PC-3 (cell line): ENCODE data around the gene ITGA8. TPM values are rescaled to one million over a fixed set of nuclear protein-coding genes. Genes with fewer than 3 reads are reported as not detected.
"Not testable (repeated sequence)": the region's sequence is repeated elsewhere in the genome, so short reads cannot be mapped to it uniquely, and the experiment has no call there.

Experiments used
- ATAC-seq: fragments of 200-7000 bp; cut with Tn5 transposase; 2 replicates; pipeline ENCODE4 v1.9.1; 2020; ENCODE audit warnings: mild to moderate bottlenecking, moderate library complexity
- BruUV-seq: library from RNA; stranded (reverse); fragments of 400-500 nt; replicated peaks from 2 replicates; lab custom pipeline; 2021; lab: Mats Ljungman, UMichigan
- CTCF ChIA-PET: fragments of 300-600 bp; sonication (Branson Sonifier 250); formaldehyde crosslinking; loops from one replicate; lab custom pipeline; 2022; ENCODE audit warnings: antibody characterized with exemption; lab: Charles Lee
- POLR2A ChIA-PET: fragments of 300-600 bp; sonication (Branson Sonifier 250); formaldehyde crosslinking; loops from one replicate; lab custom pipeline; 2022; ENCODE audit warnings: antibody characterized with exemption; ENCODE audit not compliant: unreplicated experiment; lab: Charles Lee
- DNase-seq: peaks from one replicate; pipeline ENCODE4 v3.0.0-alpha.2; 2015
- H2AFZ ChIP-seq: fragments of 300-600 bp; sonication (generic); 2 replicates; pipeline ENCODE4 v1.6.0; 2016; ENCODE audit warnings: antibody characterized with exemption, low read length
- H3F3A ChIP-seq: fragments of 300-600 bp; sonication (generic); one replicate; pipeline ENCODE4 v1.6.0; 2017; ENCODE audit warnings: antibody characterized with exemption, low read length, control low read depth, mild to moderate bottlenecking; ENCODE audit not compliant: unreplicated experiment
- H3K27ac ChIP-seq: fragments of 300-600 bp; sonication (generic); 2 replicates; pipeline ENCODE4 v1.5.1; 2016; ENCODE audit warnings: mild to moderate bottlenecking, low read length
- H3K27me3 ChIP-seq: fragments of 300-600 bp; sonication (generic); 2 replicates; pipeline ENCODE4 v1.6.1; 2016; ENCODE audit warnings: low read length, mixed read lengths
- H3K36me3 ChIP-seq: fragments of 300-600 bp; sonication (generic); 2 replicates; pipeline ENCODE4 v1.6.1; 2016; ENCODE audit warnings: low read depth, mixed run types, low read length, mixed read lengths
- H3K4me1 ChIP-seq: fragments of 300-600 bp; sonication (generic); 2 replicates; pipeline ENCODE4 v1.5.1; 2016; ENCODE audit warnings: low read length; ENCODE audit not compliant: insufficient read depth
- H3K4me2 ChIP-seq: fragments of 300-600 bp; sonication (generic); 2 replicates; pipeline ENCODE4 v1.6.0; 2016; ENCODE audit warnings: low read length
- H3K4me3 ChIP-seq: fragments of 300-600 bp; sonication (generic); 2 replicates; pipeline ENCODE4 v1.5.1; 2016; ENCODE audit warnings: mild to moderate bottlenecking, low read length, mixed read lengths
- H3K79me2 ChIP-seq: fragments of 300-600 bp; sonication (generic); 2 replicates; pipeline ENCODE4 v1.6.1; 2017; ENCODE audit warnings: low read length, mixed read lengths
- H3K9ac ChIP-seq: fragments of 300-600 bp; sonication (generic); 2 replicates; pipeline ENCODE4 v1.6.0; 2016; ENCODE audit warnings: mild to moderate bottlenecking, low read length
- H3K9me2 ChIP-seq: fragments of 300-600 bp; sonication (generic); replicated peaks from 2 replicates; pipeline ENCODE4 v1.6.1; 2016; ENCODE audit warnings: mixed run types, low read length, mixed read lengths
- H3K9me3 ChIP-seq: fragments of 300-600 bp; sonication (generic); 2 replicates; pipeline ENCODE4 v1.6.1; 2016; ENCODE audit warnings: low read length, mixed read lengths
- H4K20me1 ChIP-seq: fragments of 300-600 bp; sonication (generic); 2 replicates; pipeline ENCODE4 v1.6.1; 2016; ENCODE audit warnings: low read length, mixed read lengths
- EZH2 ChIP-seq: fragments of 300-600 bp; sonication (generic); IDR thresholded peaks from one replicate; pipeline ENCODE4 v1.6.1; 2017; ENCODE audit warnings: antibody characterized with exemption, mild to moderate bottlenecking, low read length; ENCODE audit not compliant: unreplicated experiment
- EZH2phosphoT487 ChIP-seq: fragments of 300-600 bp; sonication (generic); IDR thresholded peaks from 2 replicates; pipeline ENCODE4 v1.6.1; 2018; ENCODE audit warnings: mild to moderate bottlenecking, antibody characterized with exemption, low read length, borderline replicate concordance
- intact Hi-C: fragments of 100-400 bp; cut with micrococcal nuclease; formaldehyde crosslinking; loops from 2 replicates; pipeline ENCODE4 v1.9.0; 2023
- total RNA-seq: library from RNA; depleted of rRNA; stranded (reverse); fragments of >200 nt; gene quantifications from 2 replicates; pipeline ENCODE4 v1.2.3, GENCODE V29; 2014
- TF ChIP-seq, protein P1 (sequence below): fragments of 300-600 bp; sonication (generic); conservative IDR thresholded peaks from 2 replicates; pipeline ENCODE4 v1.5.1; 2017; ENCODE audit warnings: antibody characterized with exemption, low read depth, mild to moderate bottlenecking, low read length

ITGA8 gene
- total RNA-seq, 1 experiment from 2014 or later: not detected

- ChIA-PET CTCF (no interaction called here), POLR2A (no interaction called here)
- no peak for ATAC-seq
- H2AFZ ChIP-seq: no peak overlapping the region
- no peak for TF ChIP-seq EZH2
- no peak for TF ChIP-seq EZH2phosphoT487
- TF ChIP-seq, protein P1, sequence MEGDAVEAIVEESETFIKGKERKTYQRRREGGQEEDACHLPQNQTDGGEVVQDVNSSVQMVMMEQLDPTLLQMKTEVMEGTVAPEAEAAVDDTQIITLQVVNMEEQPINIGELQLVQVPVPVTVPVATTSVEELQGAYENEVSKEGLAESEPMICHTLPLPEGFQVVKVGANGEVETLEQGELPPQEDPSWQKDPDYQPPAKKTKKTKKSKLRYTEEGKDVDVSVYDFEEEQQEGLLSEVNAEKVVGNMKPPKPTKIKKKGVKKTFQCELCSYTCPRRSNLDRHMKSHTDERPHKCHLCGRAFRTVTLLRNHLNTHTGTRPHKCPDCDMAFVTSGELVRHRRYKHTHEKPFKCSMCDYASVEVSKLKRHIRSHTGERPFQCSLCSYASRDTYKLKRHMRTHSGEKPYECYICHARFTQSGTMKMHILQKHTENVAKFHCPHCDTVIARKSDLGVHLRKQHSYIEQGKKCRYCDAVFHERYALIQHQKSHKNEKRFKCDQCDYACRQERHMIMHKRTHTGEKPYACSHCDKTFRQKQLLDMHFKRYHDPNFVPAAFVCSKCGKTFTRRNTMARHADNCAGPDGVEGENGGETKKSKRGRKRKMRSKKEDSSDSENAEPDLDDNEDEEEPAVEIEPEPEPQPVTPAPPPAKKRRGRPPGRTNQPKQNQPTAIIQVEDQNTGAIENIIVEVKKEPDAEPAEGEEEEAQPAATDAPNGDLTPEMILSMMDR: no peak
- H3K9me3 ChIP-seq: no peaks in the 10 kb centered on the region
- BruUV-seq: no TSS peak
- intact Hi-C loops: no loop called here
- no peaks in the 10 kb centered on the region for H3K9me2 ChIP-seq
- no peaks in the 10 kb centered on the region for H3K4me1 ChIP-seq
- no peak overlapping the region for H3K4me2 ChIP-seq
- H3F3A ChIP-seq: no peaks in the 10 kb centered on the region
- no peak overlapping the region for H3K27ac ChIP-seq
- peaks cover 9% of the 10 kb centered on the region; the same call in 1 of the 2 replicates for H3K27me3 ChIP-seq
- DNase-seq: no peak
- H3K36me3 ChIP-seq: no peaks in the 10 kb centered on the region
- no peaks in the 10 kb centered on the region for H4K20me1 ChIP-seq
- no peaks in the 10 kb centered on the region for H3K79me2 ChIP-seq
- H3K9ac ChIP-seq: no peak overlapping the region
- H3K4me3 ChIP-seq: no peak overlapping the region
Measured at GRCh38 chr10:15640536-15641085, 79.1 kb downstream of the ITGA8 start.

DNA sequence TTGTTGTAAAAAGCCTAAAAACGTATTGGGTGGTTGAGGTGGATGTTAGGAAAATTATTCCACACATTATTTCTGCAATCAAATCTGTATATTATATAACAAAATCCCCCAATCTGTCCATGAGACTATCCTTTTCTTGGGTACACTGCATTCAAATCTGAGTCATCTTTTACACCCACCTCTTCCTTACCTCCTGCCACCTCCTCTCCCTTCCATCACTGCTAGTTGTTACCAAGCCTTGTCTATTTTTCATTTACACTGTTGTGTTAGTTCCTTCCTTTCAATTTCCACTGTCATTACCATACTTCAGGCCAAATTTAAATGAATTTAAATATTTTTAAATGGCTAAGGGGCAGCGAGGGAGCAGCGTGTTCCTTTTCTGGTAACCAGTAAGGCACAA lies 83.3 kb downstream of the ITGA8 start:
- CTCF ChIA-PET: no interaction called here
- Histone ChIP-seq H3K36me3 (no peaks in the 10 kb centered on the region), H3K27ac (no peak overlapping the region), H4K20me1 (no peaks in the 10 kb centered on the region), H3K9me3 (no peaks in the 10 kb centered on the region), H3K27me3 (0 out of 2 replicates have a peak, but pooled peaks cover 3% of the 10 kb centered on the region), H3K9me2 (no peaks in the 10 kb centered on the region), H3K79me2 (no peaks in the 10 kb centered on the region), H3K4me2 (no peak overlapping the region), H2AFZ (no peak overlapping the region), H3K4me1 (no peaks in the 10 kb centered on the region), H3K9ac (no peak overlapping the region), H3F3A (no peaks in the 10 kb centered on the region), H3K4me3 (no peak overlapping the region)
- POLR2A ChIA-PET: no interaction called here
- no peak for ATAC-seq
- DNase-seq: no peak
- no TSS peak for BruUV-seq
- no peak for TF ChIP-seq EZH2phosphoT487
- TF ChIP-seq EZH2: no peak
- TF ChIP-seq, protein P1: no peak
- intact Hi-C loops: no loop called here

DNA sequence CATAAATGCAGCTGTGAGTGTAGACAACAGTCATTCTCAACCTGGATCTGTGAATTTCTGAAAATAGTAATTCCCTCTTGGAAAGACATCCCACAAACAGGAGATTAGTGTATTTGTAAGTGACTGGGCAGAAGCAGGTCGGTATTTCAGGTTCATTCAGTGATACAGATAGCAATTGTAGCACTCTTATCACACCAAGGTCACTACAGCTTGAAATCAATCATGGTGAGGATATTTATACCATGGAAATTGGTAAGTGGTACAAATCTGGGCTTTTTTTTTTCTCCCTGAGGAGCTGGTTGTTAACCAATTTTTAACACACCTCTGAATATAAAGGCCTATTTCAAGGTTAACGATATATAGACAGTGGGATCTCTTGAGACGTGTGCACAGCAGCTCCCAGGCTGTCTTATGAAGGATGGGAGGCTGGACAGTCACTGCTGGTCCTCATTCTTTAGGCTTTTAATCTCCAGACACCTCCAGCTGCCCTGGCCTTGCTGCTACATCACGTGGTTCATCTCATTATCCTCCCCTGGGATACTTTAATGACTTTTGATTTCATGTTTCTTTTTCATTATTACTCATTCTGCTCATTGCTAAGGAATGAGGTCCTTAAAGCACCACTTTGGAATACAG lies 87.1 kb downstream of the ITGA8 start:
- DNase-seq (no peak), ATAC-seq (no peak)
- no peaks in the 10 kb centered on the region for H3K4me1 ChIP-seq
- no peak overlapping the region for H3K4me3 ChIP-seq
- TF ChIP-seq, protein P1: no peak
- TF ChIP-seq EZH2phosphoT487 (no peak), EZH2 (no peak)
- no peaks in the 10 kb centered on the region for H4K20me1 ChIP-seq
- H2AFZ ChIP-seq: no peak overlapping the region
- H3K9ac ChIP-seq: no peak overlapping the region
- no peaks in the 10 kb centered on the region for H3F3A ChIP-seq
- no peaks in the 10 kb centered on the region for H3K79me2 ChIP-seq
- no peak overlapping the region for H3K4me2 ChIP-seq
- H3K36me3 ChIP-seq: no peaks in the 10 kb centered on the region
- BruUV-seq: no TSS peak
- H3K27me3 ChIP-seq: no peaks in the 10 kb centered on the region
- ChIA-PET CTCF (no interaction called here), POLR2A (no interaction called here)
- H3K9me3 ChIP-seq: no peaks in the 10 kb centered on the region
- H3K9me2 ChIP-seq: no peaks in the 10 kb centered on the region
- no peak overlapping the region for H3K27ac ChIP-seq
- intact Hi-C loops: no loop called here

- H3K4me3 ChIP-seq, H3K9me2 ChIP-seq, H3K4me1 ChIP-seq, H3K36me3 ChIP-seq, DNase-seq, H3K27ac ChIP-seq, H3K4me2 ChIP-seq, H3K27me3 ChIP-seq, H2AFZ ChIP-seq, POLR2A ChIA-PET, CTCF ChIA-PET, ATAC-seq, H3K9me3 ChIP-seq, intact Hi-C loops, H4K20me1 ChIP-seq, H3K9ac ChIP-seq, BruUV-seq, H3F3A ChIP-seq, H3K79me2 ChIP-seq: not testable (repeated sequence)
Measured at GRCh38 chr10:15631205-15631604, 88.5 kb downstream of the ITGA8 start.
